ENCODE measurements around the gene BASP1.

Gene BASP1

GRCh38 chr5:17215361-17215760 lies 2.1 kb upstream of the BASP1 start:
- no peak for TF ChIP-seq REST (IDR thresholded peaks at IDR 0.05; ENCODE audit: insufficient replicate concordance, low read depth)
- TF ChIP-seq, protein P1, sequence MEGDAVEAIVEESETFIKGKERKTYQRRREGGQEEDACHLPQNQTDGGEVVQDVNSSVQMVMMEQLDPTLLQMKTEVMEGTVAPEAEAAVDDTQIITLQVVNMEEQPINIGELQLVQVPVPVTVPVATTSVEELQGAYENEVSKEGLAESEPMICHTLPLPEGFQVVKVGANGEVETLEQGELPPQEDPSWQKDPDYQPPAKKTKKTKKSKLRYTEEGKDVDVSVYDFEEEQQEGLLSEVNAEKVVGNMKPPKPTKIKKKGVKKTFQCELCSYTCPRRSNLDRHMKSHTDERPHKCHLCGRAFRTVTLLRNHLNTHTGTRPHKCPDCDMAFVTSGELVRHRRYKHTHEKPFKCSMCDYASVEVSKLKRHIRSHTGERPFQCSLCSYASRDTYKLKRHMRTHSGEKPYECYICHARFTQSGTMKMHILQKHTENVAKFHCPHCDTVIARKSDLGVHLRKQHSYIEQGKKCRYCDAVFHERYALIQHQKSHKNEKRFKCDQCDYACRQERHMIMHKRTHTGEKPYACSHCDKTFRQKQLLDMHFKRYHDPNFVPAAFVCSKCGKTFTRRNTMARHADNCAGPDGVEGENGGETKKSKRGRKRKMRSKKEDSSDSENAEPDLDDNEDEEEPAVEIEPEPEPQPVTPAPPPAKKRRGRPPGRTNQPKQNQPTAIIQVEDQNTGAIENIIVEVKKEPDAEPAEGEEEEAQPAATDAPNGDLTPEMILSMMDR (IDR thresholded peaks at IDR 0.05; ENCODE audit: insufficient read depth, low read length), result no peak
- no peak for TF ChIP-seq GABPA (IDR thresholded peaks at IDR 0.05; ENCODE audit: low read depth)
- no peak for TF ChIP-seq POLR2AphosphoS5 (IDR thresholded peaks at IDR 0.05; ENCODE audit: low read depth)
- no peak for TF ChIP-seq SPI1 (IDR thresholded peaks at IDR 0.05; ENCODE audit: borderline replicate concordance, low read depth)
- no peak overlapping the region for H3K27ac ChIP-seq (replicated peaks)
- no peak overlapping the region; the same call in 1 of the 2 replicates for H3K4me3 ChIP-seq (replicated peaks; ENCODE audit: insufficient read depth, low read length)
- H3K27me3 ChIP-seq (ENCODE audit: insufficient read depth, poor library complexity, severe bottlenecking), result no peaks in the 10 kb centered on the region
- DNase-seq (ENCODE audit: low read depth in 1 of 2, low spot score in 1 of 2), result no peak

DNA sequence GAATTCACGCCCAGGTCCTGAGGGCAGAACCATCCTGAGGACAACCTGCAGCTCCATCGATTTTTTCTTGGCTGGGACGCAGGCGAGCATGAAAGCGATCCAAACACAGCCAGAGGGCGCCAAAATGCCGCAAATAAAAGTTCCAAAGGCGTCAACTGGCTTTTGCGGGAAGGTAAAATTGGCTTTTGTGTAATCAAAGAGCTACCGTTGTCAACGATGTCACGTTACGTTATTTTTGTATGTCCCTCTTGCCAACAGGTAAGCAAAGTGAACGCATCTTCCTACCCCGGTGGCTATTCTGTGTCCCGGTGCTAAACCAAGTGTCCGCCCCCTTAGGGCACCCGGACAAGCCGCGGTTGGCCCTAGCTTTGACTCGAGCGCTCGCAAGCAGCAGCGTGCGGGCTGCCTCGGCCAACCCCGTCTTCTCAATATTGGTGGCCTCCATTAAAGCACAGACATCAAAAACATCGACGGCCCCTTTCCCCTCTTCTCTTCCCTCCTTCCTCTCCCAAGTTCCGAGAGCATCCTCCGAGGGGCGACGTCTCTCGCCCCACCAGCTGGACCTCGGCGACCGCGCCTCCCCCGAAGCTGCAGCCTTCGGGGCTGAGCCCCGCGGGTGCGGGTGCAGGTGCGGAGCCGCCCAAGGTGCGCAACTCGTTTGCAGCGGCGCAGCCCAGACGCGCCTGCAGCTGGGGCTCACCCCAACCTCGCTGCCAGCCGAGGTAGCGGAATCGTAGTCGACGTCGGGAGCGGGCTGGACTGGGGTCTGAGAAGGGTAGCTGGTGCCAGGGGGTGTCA lies 1.1 kb upstream of the BASP1 start:
- peak; percentile 51 to 85 for DNase-seq (ENCODE audit: low read depth in 1 of 2, low spot score in 1 of 2)
- H3K27me3 ChIP-seq (ENCODE audit: insufficient read depth, poor library complexity, severe bottlenecking), result no peaks in the 10 kb centered on the region
- peak overlapping the region; percentile 57 for H3K27ac ChIP-seq (replicated peaks)
- TF ChIP-seq GABPA (IDR thresholded peaks at IDR 0.05; ENCODE audit: low read depth) (no peak), SPI1 (IDR thresholded peaks at IDR 0.05; ENCODE audit: borderline replicate concordance, low read depth) (no peak), POLR2AphosphoS5 (IDR thresholded peaks at IDR 0.05; ENCODE audit: low read depth) (0 out of 2 replicates have a peak, but pooled peaks have one; percentile 8), REST (IDR thresholded peaks at IDR 0.05; ENCODE audit: insufficient replicate concordance, low read depth) (no peak)
- TF ChIP-seq, protein P1 (IDR thresholded peaks at IDR 0.05; ENCODE audit: insufficient read depth, low read length), result peak; percentile 70
- peak overlapping the region; percentile 67 for H3K4me3 ChIP-seq (replicated peaks; ENCODE audit: insufficient read depth, low read length)

DNA sequence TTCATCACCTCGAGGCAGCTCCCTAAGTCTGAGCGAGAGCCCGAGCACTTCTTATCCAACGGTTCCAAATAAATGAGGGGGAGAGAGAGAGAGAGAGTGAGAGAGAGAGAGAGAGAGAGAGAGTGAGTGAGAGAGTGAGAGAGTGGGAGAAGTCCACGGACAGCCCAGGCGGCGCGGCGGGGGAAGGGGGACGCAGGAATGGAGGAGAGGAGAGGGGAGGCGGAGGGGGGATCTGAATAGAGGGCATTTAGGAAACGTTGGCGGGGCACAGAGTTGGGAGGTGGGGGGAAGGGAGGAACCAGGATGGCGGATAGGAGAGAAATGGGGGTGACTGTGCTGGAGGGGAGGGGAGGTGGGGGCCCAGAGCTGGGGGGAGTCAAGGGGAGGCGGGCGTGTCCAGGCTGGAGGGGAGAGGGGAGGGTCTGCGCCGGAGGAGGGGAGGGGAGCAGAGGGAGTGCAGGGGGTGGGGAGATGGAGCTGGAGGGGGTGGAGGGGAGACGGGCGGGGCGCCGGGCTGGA lies 398 bp upstream of the BASP1 start:
- TF ChIP-seq SPI1 (IDR thresholded peaks at IDR 0.05; ENCODE audit: borderline replicate concordance, low read depth) (no peak), GABPA (IDR thresholded peaks at IDR 0.05; ENCODE audit: low read depth) (no peak), POLR2AphosphoS5 (IDR thresholded peaks at IDR 0.05; ENCODE audit: low read depth) (no peak), REST (IDR thresholded peaks at IDR 0.05; ENCODE audit: insufficient replicate concordance, low read depth) (no peak)
- TF ChIP-seq, protein P1 (IDR thresholded peaks at IDR 0.05; ENCODE audit: insufficient read depth, low read length), result no peak
- DNase-seq (ENCODE audit: low read depth in 1 of 2, low spot score in 1 of 2), result peak in 1 of 2 experiments; percentile 34
- H3K27me3 ChIP-seq (ENCODE audit: insufficient read depth, poor library complexity, severe bottlenecking), result no peaks in the 10 kb centered on the region
- peak overlapping the region; percentile 67 for H3K4me3 ChIP-seq (replicated peaks; ENCODE audit: insufficient read depth, low read length)
- H3K27ac ChIP-seq (replicated peaks), result peak overlapping the region; percentile 57
